Measurements from ENCODE around the gene LAMA3. TPM values are rescaled to one million over a fixed set of nuclear protein-coding genes. Genes with fewer than 3 reads are reported as not detected.

LAMA3 gene
- total RNA-seq, 1 experiment from 2014 or later: 34.6 TPM

DNA sequence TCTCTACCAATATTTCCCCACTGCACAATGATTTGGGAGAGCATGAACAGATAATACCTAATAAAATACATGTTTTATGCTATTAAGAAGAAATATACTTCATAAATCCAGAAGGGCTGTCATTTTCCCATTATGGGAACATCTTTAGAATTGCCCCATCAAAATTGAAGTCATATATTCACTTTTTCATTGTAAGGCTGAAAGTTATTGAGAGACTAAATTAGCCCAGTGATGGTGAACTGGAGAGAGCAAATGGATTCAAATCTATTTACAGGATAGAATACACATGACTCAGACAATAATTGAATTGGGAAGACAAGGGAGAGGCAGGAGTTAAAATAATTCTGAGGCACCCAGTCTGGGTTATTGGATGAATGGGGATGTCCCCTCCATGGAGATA lies 245.6 kb downstream of the LAMA3 start:
- Mint-ChIP-seq H3K4me1 (ENCODE audit: low read depth, unreplicated experiment) (no peaks in the 10 kb centered on the region), H3K27me3 (ENCODE audit: insufficient read depth, unreplicated experiment) (no peaks in the 10 kb centered on the region), H3K9me3 (ENCODE audit: unreplicated experiment) (no peaks in the 10 kb centered on the region), H3K4me3 (ENCODE audit: unreplicated experiment) (no peak overlapping the region), H3K36me3 (ENCODE audit: insufficient read depth, unreplicated experiment) (peaks cover 5% of the 10 kb centered on the region), H3K27ac (ENCODE audit: unreplicated experiment) (no peak overlapping the region)
- no peaks in the 10 kb centered on the region for H3K27me3 ChIP-seq (replicated peaks; ENCODE audit: control insufficient read depth, insufficient read depth, low read length)
- no peak for DNase-seq
- no peak overlapping the region for H3K4me3 ChIP-seq (ENCODE audit: low read depth, low read length)
- POLR2A ChIA-PET: no interaction called here
- no peaks in the 10 kb centered on the region for H3K9me3 ChIP-seq
- H3K36me3 ChIP-seq (ENCODE audit: control insufficient read depth, insufficient read depth, low read length): no peaks in the 10 kb centered on the region
- CTCF ChIA-PET: no interaction called here
- TF ChIP-seq, protein P1, sequence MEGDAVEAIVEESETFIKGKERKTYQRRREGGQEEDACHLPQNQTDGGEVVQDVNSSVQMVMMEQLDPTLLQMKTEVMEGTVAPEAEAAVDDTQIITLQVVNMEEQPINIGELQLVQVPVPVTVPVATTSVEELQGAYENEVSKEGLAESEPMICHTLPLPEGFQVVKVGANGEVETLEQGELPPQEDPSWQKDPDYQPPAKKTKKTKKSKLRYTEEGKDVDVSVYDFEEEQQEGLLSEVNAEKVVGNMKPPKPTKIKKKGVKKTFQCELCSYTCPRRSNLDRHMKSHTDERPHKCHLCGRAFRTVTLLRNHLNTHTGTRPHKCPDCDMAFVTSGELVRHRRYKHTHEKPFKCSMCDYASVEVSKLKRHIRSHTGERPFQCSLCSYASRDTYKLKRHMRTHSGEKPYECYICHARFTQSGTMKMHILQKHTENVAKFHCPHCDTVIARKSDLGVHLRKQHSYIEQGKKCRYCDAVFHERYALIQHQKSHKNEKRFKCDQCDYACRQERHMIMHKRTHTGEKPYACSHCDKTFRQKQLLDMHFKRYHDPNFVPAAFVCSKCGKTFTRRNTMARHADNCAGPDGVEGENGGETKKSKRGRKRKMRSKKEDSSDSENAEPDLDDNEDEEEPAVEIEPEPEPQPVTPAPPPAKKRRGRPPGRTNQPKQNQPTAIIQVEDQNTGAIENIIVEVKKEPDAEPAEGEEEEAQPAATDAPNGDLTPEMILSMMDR (IDR thresholded peaks at IDR 0.05; ENCODE audit: insufficient read depth in 1 of 2, low read depth in 1 of 2, low read length in 1 of 2, severe bottlenecking in 1 of 2, unreplicated experiment in 1 of 2): no peak
- H3K4me1 ChIP-seq: no peaks in the 10 kb centered on the region
- no TSS peak for BruUV-seq (replicated peaks)
- intact Hi-C loops (cut with micrococcal nuclease; ENCODE audit: unreplicated experiment): no loop called here

DNA sequence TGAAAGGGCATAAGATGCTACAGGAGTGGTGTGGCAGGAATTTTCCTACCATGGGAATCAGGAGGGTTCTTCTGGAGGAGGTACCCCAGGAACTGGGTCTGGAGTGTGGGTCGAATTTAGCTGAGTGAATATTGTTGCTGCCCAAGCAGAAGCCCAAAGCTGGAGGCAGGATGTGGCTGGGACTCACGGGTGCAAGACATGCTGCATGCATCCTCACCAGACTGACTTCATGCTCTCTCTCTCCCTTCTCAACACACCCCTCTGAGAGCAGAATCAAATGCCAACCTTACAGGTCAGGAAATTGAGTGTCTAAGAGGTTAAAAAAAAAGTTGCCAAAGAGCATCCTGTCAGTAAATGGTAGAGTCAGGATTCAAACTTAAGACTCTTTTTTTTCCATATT lies 246.6 kb downstream of the LAMA3 start:
- Mint-ChIP-seq H3K36me3 (ENCODE audit: insufficient read depth, unreplicated experiment) (no peaks in the 10 kb centered on the region), H3K9me3 (ENCODE audit: unreplicated experiment) (no peaks in the 10 kb centered on the region), H3K4me1 (ENCODE audit: low read depth, unreplicated experiment) (no peaks in the 10 kb centered on the region), H3K4me3 (ENCODE audit: unreplicated experiment) (no peak overlapping the region), H3K27ac (ENCODE audit: unreplicated experiment) (no peak overlapping the region), H3K27me3 (ENCODE audit: insufficient read depth, unreplicated experiment) (no peaks in the 10 kb centered on the region)
- H3K4me3 ChIP-seq (ENCODE audit: low read depth, low read length): no peak overlapping the region
- H3K4me1 ChIP-seq: no peaks in the 10 kb centered on the region
- H3K27me3 ChIP-seq (replicated peaks; ENCODE audit: control insufficient read depth, insufficient read depth, low read length): no peaks in the 10 kb centered on the region
- no peaks in the 10 kb centered on the region for H3K9me3 ChIP-seq
- POLR2A ChIA-PET: no interaction called here
- CTCF ChIA-PET: no interaction called here
- intact Hi-C loops (cut with micrococcal nuclease; ENCODE audit: unreplicated experiment): no loop called here
- BruUV-seq (replicated peaks): no TSS peak
- DNase-seq: no peak
- TF ChIP-seq, protein P1 (IDR thresholded peaks at IDR 0.05; ENCODE audit: insufficient read depth in 1 of 2, low read depth in 1 of 2, low read length in 1 of 2, severe bottlenecking in 1 of 2, unreplicated experiment in 1 of 2): no peak
- H3K36me3 ChIP-seq (ENCODE audit: control insufficient read depth, insufficient read depth, low read length): no peaks in the 10 kb centered on the region

DNA sequence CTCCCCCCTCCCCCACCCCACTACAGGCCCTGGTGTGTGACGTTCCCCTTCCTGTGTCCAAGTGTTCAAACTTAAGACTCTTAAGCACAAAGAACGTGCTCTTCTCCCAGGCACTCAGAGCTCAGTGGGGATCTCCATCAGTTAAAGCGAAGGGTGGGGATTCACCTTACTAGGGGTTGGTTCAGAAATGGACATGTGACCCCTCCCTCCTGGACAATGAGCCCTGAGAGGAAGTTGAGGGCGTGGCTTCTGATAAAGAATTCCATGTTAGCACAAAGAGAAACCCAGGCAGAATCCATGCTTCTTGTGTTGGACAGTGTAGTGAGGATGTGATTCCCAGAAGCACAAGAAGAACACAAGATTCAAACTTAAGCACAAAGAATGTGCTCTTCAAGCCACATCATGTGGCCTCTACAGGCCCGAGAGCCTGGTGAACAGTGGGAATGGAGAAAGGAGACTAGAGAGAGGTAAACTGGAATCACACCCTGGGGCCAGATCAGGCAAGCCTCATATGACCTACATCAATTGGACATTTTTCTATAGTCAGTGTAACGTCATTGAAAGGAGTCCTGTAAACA lies 247.2 kb downstream of the LAMA3 start:
- Mint-ChIP-seq H3K4me3 (ENCODE audit: unreplicated experiment) (no peak overlapping the region), H3K4me1 (ENCODE audit: low read depth, unreplicated experiment) (no peaks in the 10 kb centered on the region), H3K36me3 (ENCODE audit: insufficient read depth, unreplicated experiment) (no peaks in the 10 kb centered on the region), H3K27ac (ENCODE audit: unreplicated experiment) (no peak overlapping the region), H3K9me3 (ENCODE audit: unreplicated experiment) (no peaks in the 10 kb centered on the region), H3K27me3 (ENCODE audit: insufficient read depth, unreplicated experiment) (no peaks in the 10 kb centered on the region)
- no peak overlapping the region for H3K4me3 ChIP-seq (ENCODE audit: low read depth, low read length)
- ChIA-PET POLR2A (no interaction called here), CTCF (no interaction called here)
- TF ChIP-seq, protein P1 (IDR thresholded peaks at IDR 0.05; ENCODE audit: insufficient read depth in 1 of 2, low read depth in 1 of 2, low read length in 1 of 2, severe bottlenecking in 1 of 2, unreplicated experiment in 1 of 2): no peak
- no peaks in the 10 kb centered on the region for H3K36me3 ChIP-seq (ENCODE audit: control insufficient read depth, insufficient read depth, low read length)
- no peaks in the 10 kb centered on the region for H3K4me1 ChIP-seq
- DNase-seq: no peak
- H3K9me3 ChIP-seq: no peaks in the 10 kb centered on the region
- intact Hi-C loops (cut with micrococcal nuclease; ENCODE audit: unreplicated experiment): no loop called here
- H3K27me3 ChIP-seq (replicated peaks; ENCODE audit: control insufficient read depth, insufficient read depth, low read length): no peaks in the 10 kb centered on the region
- no TSS peak for BruUV-seq (replicated peaks)
